Esophagus squamous epithelium (tissue), 5 donors: ENCODE measurements around the gene SYTL2. TPM values are rescaled to one million over a fixed set of nuclear protein-coding genes. Genes with fewer than 3 reads are reported as not detected.

Source experiments
- DNase-seq: peaks from one replicate; lab custom pipeline; 2025; lab: John Stamatoyannopoulos, UW
- H3K27ac ChIP-seq, 4 donors: fragments of 200-600 bp; sonication (generic); one replicate each; pipeline ENCODE4 v1.5.1; 2016 to 2019; ENCODE audit warnings: mild to moderate bottlenecking in 1 of 4
- H3K27me3 ChIP-seq, 4 donors: fragments of 200-600 bp; sonication (generic); 1 replicate in 3 of 4; 2 replicates in 1 of 4; pipeline versions ENCODE4 v1.5.1 to v1.6.0; 2017 to 2021; ENCODE audit warnings: antibody characterized with exemption in 1 of 4
- H3K36me3 ChIP-seq, 3 donors: fragments of 200-600 bp; sonication (generic); one replicate each; pipeline ENCODE4 v1.5.1; 2016 to 2019
- H3K4me1 ChIP-seq, 3 donors: fragments of 200-600 bp; sonication (generic); one replicate each; pipeline ENCODE4 v1.5.1; 2017 to 2019
- H3K4me3 ChIP-seq, 4 donors: fragments of 200-600 bp; sonication (generic); 1 replicate in 3 of 4; 2 replicates in 1 of 4; pipeline ENCODE4 v1.5.1; 2016 to 2019; ENCODE audit warnings: mild to moderate bottlenecking in 2 of 4, moderate library complexity in 1 of 4
- H3K9me3 ChIP-seq, 3 donors: fragments of 200-600 bp; sonication (generic); one replicate each; pipeline ENCODE4 v1.5.1; 2016 to 2019
- POLR2A ChIP-seq, 4 donors: fragments of 450-650 bp; IDR thresholded peaks; one replicate each; pipeline ENCODE4 v1.6.1; 2017; ENCODE audit warnings: antibody characterized with exemption in 4 of 4, mild to moderate bottlenecking in 4 of 4, moderate library complexity in 3 of 4
- WGBS, 2 donors: methylation state at CpG; one replicate each; pipeline ENCODE4 v1.1.5; 2018; 5-methylcytosine and 5-hydroxymethylcytosine counted together
- intact Hi-C: fragments of 100-400 bp; cut with DNase I; formaldehyde crosslinking; loops from one replicate; pipeline ENCODE4 v1.15.0; 2022
- total RNA-seq, 4 donors: library from RNA; depleted of rRNA; stranded (reverse); fragments of >200 nt; gene quantifications; one replicate each; pipeline ENCODE4 v1.1.0, GENCODE V29; 2016
- TF ChIP-seq, protein P1 (sequence below), 6 experiments: fragments of 450-650 bp in 4 of 6; fragments of 200-600 bp in 2 of 6; sonication (generic) in 2 of 6; IDR thresholded peaks; one replicate each; pipeline ENCODE4 v1.5.1; 2016 to 2019; ENCODE audit warnings: antibody characterized with exemption in 6 of 6, mild to moderate bottlenecking in 4 of 6, moderate library complexity in 4 of 6
- donor health status: DM: yes; HTN: yes; CAD: no.

SYTL2 gene
- total RNA-seq, 4 donors from 2014 or later: 8.8 to 16.0 (median 9.2) TPM

DNA sequence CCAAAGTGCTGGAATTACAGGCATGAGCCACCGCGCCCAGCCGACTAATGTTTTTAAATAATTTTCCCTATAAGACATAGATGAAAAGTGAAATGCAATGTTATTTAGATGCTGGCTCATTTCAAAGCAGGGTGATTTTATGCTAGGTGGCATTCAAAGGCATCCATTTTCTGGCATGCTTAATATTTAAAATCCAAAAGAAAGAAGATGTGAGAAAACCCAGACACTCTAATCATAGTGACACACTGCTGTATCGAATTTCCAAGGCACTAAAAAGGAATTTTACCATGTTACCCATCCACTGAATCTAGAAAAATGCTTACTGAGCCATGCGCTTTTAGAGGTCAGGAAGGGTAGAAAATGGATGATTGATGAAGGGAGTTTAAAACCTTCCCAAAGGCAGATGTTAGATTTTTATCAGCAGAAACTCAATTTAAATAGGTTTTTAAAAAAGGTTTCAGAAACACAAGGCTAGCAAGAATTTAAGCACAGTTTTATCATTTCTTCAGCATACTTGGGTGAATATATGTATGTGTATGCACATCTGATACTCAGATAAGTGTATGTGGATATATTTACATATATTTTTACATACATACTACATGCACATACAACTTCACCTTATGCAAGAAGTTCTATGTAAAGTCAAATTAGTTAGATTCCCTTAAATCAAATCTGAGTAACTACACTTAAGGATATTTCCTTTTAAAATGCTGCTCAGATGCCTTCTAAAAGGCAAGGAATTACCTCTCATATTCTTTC lies 100.8 kb downstream of the SYTL2 start:
- H3K4me1 ChIP-seq: no peaks in the 10 kb centered on the region
- H3K27ac ChIP-seq: no peak overlapping the region
- DNase-seq: no peak
- WGBS, 2 donors: 89 to 92% methylated on average over 5 of the region's 5 CpGs
- no peak overlapping the region for H3K4me3 ChIP-seq
- intact Hi-C loops: no loop called here
- H3K9me3 ChIP-seq: no peaks in the 10 kb centered on the region
- H3K36me3 ChIP-seq: no peaks in the 10 kb centered on the region
- TF ChIP-seq, protein P1, sequence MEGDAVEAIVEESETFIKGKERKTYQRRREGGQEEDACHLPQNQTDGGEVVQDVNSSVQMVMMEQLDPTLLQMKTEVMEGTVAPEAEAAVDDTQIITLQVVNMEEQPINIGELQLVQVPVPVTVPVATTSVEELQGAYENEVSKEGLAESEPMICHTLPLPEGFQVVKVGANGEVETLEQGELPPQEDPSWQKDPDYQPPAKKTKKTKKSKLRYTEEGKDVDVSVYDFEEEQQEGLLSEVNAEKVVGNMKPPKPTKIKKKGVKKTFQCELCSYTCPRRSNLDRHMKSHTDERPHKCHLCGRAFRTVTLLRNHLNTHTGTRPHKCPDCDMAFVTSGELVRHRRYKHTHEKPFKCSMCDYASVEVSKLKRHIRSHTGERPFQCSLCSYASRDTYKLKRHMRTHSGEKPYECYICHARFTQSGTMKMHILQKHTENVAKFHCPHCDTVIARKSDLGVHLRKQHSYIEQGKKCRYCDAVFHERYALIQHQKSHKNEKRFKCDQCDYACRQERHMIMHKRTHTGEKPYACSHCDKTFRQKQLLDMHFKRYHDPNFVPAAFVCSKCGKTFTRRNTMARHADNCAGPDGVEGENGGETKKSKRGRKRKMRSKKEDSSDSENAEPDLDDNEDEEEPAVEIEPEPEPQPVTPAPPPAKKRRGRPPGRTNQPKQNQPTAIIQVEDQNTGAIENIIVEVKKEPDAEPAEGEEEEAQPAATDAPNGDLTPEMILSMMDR (IDR thresholded peaks at IDR 0.05): no peak
- no peak for TF ChIP-seq POLR2A (IDR thresholded peaks at IDR 0.05)
- H3K27me3 ChIP-seq: no peaks in the 10 kb centered on the region

DNA sequence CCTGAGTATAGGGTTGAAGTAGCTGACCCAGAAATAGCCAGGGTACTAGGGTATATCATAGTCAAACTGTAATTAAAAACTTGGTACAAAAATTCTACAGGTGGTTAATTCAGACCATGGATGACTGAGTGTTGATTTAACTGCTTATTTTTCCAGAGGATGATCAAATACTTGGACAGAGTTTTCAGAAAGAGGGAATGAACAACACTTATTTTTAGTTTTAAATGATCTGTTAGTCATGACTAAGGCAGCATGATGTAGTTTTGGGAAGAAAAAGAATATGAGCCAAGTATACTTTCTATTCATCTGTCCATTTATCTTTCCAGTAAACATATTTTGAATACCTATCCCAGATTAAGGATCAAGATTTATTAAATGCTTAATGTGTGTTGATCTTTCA lies 105.1 kb downstream of the SYTL2 start:
- TF ChIP-seq, protein P1 (IDR thresholded peaks at IDR 0.05): no peak
- TF ChIP-seq POLR2A (IDR thresholded peaks at IDR 0.05): no peak
- peak overlapping the region in 1 of 4 donors; percentile 16 for H3K27ac ChIP-seq
- H3K4me3 ChIP-seq: no peak overlapping the region
- no peak for DNase-seq
- intact Hi-C loops: no loop called here
- no peaks in the 10 kb centered on the region for H3K9me3 ChIP-seq
- no peaks in the 10 kb centered on the region for H3K4me1 ChIP-seq
- H3K36me3 ChIP-seq: no peaks in the 10 kb centered on the region
- no peaks in the 10 kb centered on the region for H3K27me3 ChIP-seq

DNA sequence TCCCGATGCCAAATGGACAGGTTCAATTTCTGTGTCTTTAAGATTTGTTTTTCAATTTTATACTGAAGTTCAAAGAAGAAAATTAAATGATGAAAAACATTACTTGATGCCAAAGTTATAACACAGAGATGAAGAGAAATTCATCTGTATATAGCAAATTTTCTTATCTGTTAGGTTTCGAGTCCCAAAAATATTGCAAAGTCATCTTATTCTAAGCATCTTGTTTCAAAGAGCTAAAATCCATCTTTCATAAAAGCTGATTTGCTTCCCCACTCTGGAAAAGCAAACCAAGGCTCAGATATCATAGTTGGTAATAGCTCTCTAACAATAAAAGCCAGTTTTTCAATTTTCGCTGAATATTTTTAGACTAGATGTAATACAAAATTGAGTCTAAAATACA lies 106.0 kb downstream of the SYTL2 start:
- Histone ChIP-seq H3K27ac (no peak overlapping the region), H3K27me3 (no peaks in the 10 kb centered on the region), H3K4me1 (no peaks in the 10 kb centered on the region), H3K9me3 (no peaks in the 10 kb centered on the region), H3K4me3 (no peak overlapping the region), H3K36me3 (no peaks in the 10 kb centered on the region)
- intact Hi-C loops: no loop called here
- no peak for DNase-seq
- no peak for TF ChIP-seq POLR2A (IDR thresholded peaks at IDR 0.05)
- TF ChIP-seq, protein P1 (IDR thresholded peaks at IDR 0.05): no peak
- WGBS, 2 donors: 90 to 96% methylated on average over 3 of the region's 3 CpGs

DNA sequence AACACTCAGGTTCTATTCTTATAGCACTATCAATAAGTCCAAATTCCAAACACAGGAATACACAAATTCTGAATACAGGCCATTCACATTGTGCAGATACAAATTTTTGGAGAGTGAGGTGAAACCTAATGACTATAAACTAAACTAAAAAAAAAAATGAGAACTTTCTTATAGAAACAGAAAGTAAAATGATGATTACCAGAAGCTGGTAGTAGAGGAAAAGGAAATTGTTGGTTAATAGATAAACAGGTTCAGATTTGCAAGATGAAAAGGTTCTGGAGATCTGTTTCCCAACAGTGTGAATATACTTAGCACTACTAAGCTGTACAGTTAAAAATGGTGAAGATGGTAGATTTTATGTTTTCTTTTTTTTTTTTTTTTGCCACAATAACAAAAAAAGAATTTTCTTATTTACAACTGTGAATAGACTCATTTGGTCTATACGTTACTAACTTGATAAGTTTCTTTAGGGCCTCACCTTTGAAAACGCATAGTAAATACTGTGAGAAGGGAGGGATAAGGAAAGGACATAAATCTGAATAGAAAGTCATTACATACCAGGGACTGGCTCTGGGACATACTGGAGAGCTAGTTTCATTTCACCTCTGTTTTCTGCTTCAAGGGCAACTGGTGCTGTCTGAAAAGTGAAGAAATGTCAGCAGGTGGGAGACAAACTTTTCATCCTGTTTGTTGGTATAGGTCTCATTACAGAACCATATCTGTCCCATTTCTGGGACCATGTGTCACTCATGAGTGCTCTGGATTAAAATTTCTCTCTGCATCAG lies 110.8 kb downstream of the SYTL2 start:
- DNase-seq: no peak
- Histone ChIP-seq H3K36me3 (no peaks in the 10 kb centered on the region), H3K27me3 (no peaks in the 10 kb centered on the region), H3K27ac (no peak overlapping the region), H3K4me3 (no peak overlapping the region), H3K4me1 (no peaks in the 10 kb centered on the region), H3K9me3 (no peaks in the 10 kb centered on the region)
- TF ChIP-seq POLR2A (IDR thresholded peaks at IDR 0.05): no peak
- TF ChIP-seq, protein P1 (IDR thresholded peaks at IDR 0.05): no peak
- intact Hi-C loops: loop anchor here (10.0 kb wide), 1 partner anchor 135 kb away; no protein-coding TSS in a partner anchor
- 73 to 78% methylated on average over 2 of the region's 2 CpGs for WGBS, 2 donors

DNA sequence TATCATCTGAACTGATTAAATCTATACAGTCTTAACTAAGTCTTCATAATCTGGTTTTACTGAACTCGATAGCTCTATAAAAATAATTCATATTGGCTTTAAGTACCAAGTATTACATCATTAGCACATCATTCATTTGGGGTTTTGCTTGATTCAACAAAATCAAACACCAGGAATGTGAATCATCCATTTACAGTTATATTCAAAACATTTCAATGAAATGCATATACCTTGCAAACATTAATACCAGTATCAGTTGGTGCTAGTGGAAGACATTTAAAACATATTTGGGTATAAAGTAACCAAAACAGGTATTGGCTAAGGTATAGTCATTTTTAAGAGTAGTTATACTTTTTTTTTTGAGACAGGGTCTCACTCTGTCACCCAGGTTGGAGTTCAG lies 112.7 kb downstream of the SYTL2 start:
- WGBS, 2 donors: 23 to 52% methylated on average over 1 of the region's 1 CpG
- H3K9me3 ChIP-seq: no peaks in the 10 kb centered on the region

More for the DNA sequence above, 112.7 kb downstream of the SYTL2 start:
- Histone ChIP-seq H3K36me3 (no peaks in the 10 kb centered on the region), H3K4me1 (peaks cover 0 to 3% (median 0%) of the 10 kb centered on the region in 3 donors), H3K4me3 (no peak overlapping the region), H3K27me3 (no peaks in the 10 kb centered on the region), H3K27ac (no peak overlapping the region)
- DNase-seq: no peak
- TF ChIP-seq POLR2A (IDR thresholded peaks at IDR 0.05): no peak
- TF ChIP-seq, protein P1 (IDR thresholded peaks at IDR 0.05): no peak
- intact Hi-C loops: loop anchor here (10.0 kb wide), 1 partner anchor 137 kb away; no protein-coding TSS in a partner anchor
